ENCODE results near the gene LLPH. TPM values are rescaled to one million over a fixed set of nuclear protein-coding genes. Genes with fewer than 3 reads are reported as not detected.

The LLPH gene
- total RNA-seq, 1 experiment from 2014 or later = 31.5 TPM

GRCh38 chr12:66165141-66165540 lies 34.6 kb upstream of the LLPH start (continued):
- TF ChIP-seq CDX4 (CRISPR knock-in tag; IDR thresholded peaks at IDR 0.05; ENCODE audit: borderline replicate concordance) (no peak), ETV6 (CRISPR knock-in tag; IDR thresholded peaks at IDR 0.05) (no peak), GABPB1 (CRISPR knock-in tag; IDR thresholded peaks at IDR 0.05) (no peak), ERG (CRISPR knock-in tag; IDR thresholded peaks at IDR 0.05) (no peak), HMGXB4 (CRISPR knock-in tag; IDR thresholded peaks at IDR 0.05) (no peak)

- Mint-ChIP-seq H3K36me3 (peaks cover 40% of the 10 kb centered on the region), H3K27me3 (ENCODE audit: low read depth) (no peaks in the 10 kb centered on the region), H3K4me1 (peaks cover 11% of the 10 kb centered on the region), H3K27ac (no peak overlapping the region), H3K4me3 (no peak overlapping the region), H3K9me3 (peaks cover 26% of the 10 kb centered on the region)
- no peak for ATAC-seq
- CTCF ChIA-PET = no interaction called here
- POLR2A ChIA-PET = no interaction called here
- DNase-seq (ENCODE audit: low spot score) = no peak
- TF ChIP-seq ZNF396 (CRISPR knock-in tag; IDR thresholded peaks at IDR 0.05; ENCODE audit: borderline replicate concordance) (no peak), ZBTB21 (CRISPR knock-in tag; IDR thresholded peaks at IDR 0.05; ENCODE audit: borderline replicate concordance) (no peak), ATF6 (CRISPR knock-in tag; IDR thresholded peaks at IDR 0.05) (no peak), ZNF423 (CRISPR knock-in tag; IDR thresholded peaks at IDR 0.05) (no peak), ZNF671 (CRISPR knock-in tag; IDR thresholded peaks at IDR 0.05) (no peak), ZNF425 (CRISPR knock-in tag; conservative IDR thresholded peaks at IDR 0.05) (no peak), HMGA2 (CRISPR knock-in tag; IDR thresholded peaks at IDR 0.05) (no peak), ZMAT4 (CRISPR knock-in tag; IDR thresholded peaks at IDR 0.05) (no peak), ZNF263 (CRISPR knock-in tag; IDR thresholded peaks at IDR 0.05; ENCODE audit: low read depth) (no peak), FOXJ3 (CRISPR knock-in tag; IDR thresholded peaks at IDR 0.05; ENCODE audit: borderline replicate concordance) (no peak), ZNF512 (CRISPR knock-in tag; IDR thresholded peaks at IDR 0.05; ENCODE audit: borderline replicate concordance) (no peak), IRF1 (CRISPR knock-in tag; IDR thresholded peaks at IDR 0.05) (no peak), ARID4B (CRISPR knock-in tag; IDR thresholded peaks at IDR 0.05; ENCODE audit: borderline replicate concordance) (no peak)
Observed at GRCh38 chr12:66164349-66164821, 33.8 kb upstream of the LLPH start.

Measured in WTC11 (cell line).